GM12864 (cell line): ENCODE measurements around the gene LMO2.

Source experiments
- DNase-seq: peaks from one replicate; pipeline ENCODE4 v3.0.0-alpha.2; 2011; ENCODE audit warnings: low read depth
- H3K4me3 ChIP-seq: 2 replicates; pipeline ENCODE4 v1.5.1; 2011; ENCODE audit warnings: mild to moderate bottlenecking, low read depth, low read length, control low read depth
- CTCF ChIP-seq: IDR thresholded peaks from 2 replicates; pipeline ENCODE4 v1.5.1; 2011; ENCODE audit warnings: low read depth, mild to moderate bottlenecking, moderate library complexity, low read length, control low read depth, inconsistent platforms; ENCODE audit errors: missing control alignments

The LMO2 gene

GRCh38 chr11:33897761-33898375 lies 6.0 kb upstream of the LMO2 start:
- H3K4me3 ChIP-seq, result no peak overlapping the region
- TF ChIP-seq CTCF, result no peak
- no peak for DNase-seq

- no peak for DNase-seq
- no peak for TF ChIP-seq CTCF
- H3K4me3 ChIP-seq, result no peak overlapping the region
These were observed 5.0 kb upstream of the LMO2 start for GRCh38 chr11:33896911-33897310.

- no peak overlapping the region for H3K4me3 ChIP-seq
- no peak for TF ChIP-seq CTCF
- DNase-seq, result no peak
These were observed 3.9 kb upstream of the LMO2 start for GRCh38 chr11:33895752-33896137.

- TF ChIP-seq CTCF, result no peak
- DNase-seq, result no peak
- H3K4me3 ChIP-seq, result peak overlapping the region; percentile 71
These were observed 2.5 kb upstream of the LMO2 start for GRCh38 chr11:33894398-33894746.

- H3K4me3 ChIP-seq, result peak overlapping the region; percentile 71
- no peak for TF ChIP-seq CTCF
- DNase-seq, result peak; percentile 93
These were observed 2.0 kb upstream of the LMO2 start for GRCh38 chr11:33893711-33894397.

GRCh38 chr11:33892906-33893594 lies 1.2 kb upstream of the LMO2 start:
- no peak for DNase-seq
- no peak for TF ChIP-seq CTCF
- peak overlapping the region; percentile 71; the same call in 1 of the 2 replicates for H3K4me3 ChIP-seq
